Measurements from ENCODE around the gene BIN2. TPM values are rescaled to one million over a fixed set of nuclear protein-coding genes. Genes with fewer than 3 reads are reported as not detected.

BIN2 gene
- total RNA-seq, 1 donor from 2014 or later: 1.6 TPM

GRCh38 chr12:51369581-51369980, 45.6 kb upstream of the BIN2 start:
- Histone ChIP-seq H3K27ac (replicated peaks) (no peak overlapping the region), H3K4me1 (peaks cover 15% of the 10 kb centered on the region), H3K4me3 (no peak overlapping the region), H3K27me3 (ENCODE audit: low read depth) (no peaks in the 10 kb centered on the region), H3K36me3 (no peaks in the 10 kb centered on the region), H3K9me3 (replicated peaks) (no peaks in the 10 kb centered on the region)
- DNase-seq: no peak
- TF ChIP-seq CTCF (IDR thresholded peaks at IDR 0.05; ENCODE audit: borderline replicate concordance): no peak
- intact Hi-C loops (cut with micrococcal nuclease): no loop called here

GRCh38 chr12:51368640-51369517, 44.9 kb upstream of the BIN2 start:
- Histone ChIP-seq H3K4me1 (peaks cover 15% of the 10 kb centered on the region), H3K4me3 (no peak overlapping the region), H3K27me3 (ENCODE audit: low read depth) (no peaks in the 10 kb centered on the region), H3K9me3 (replicated peaks) (no peaks in the 10 kb centered on the region), H3K27ac (replicated peaks) (no peak overlapping the region), H3K36me3 (no peaks in the 10 kb centered on the region)
- intact Hi-C loops (cut with micrococcal nuclease): no loop called here
- TF ChIP-seq CTCF (IDR thresholded peaks at IDR 0.05; ENCODE audit: borderline replicate concordance): no peak
- no peak for DNase-seq

- intact Hi-C loops (cut with micrococcal nuclease): no loop called here
- DNase-seq: no peak
- Histone ChIP-seq H3K4me3 (no peak overlapping the region), H3K36me3 (no peaks in the 10 kb centered on the region), H3K27me3 (ENCODE audit: low read depth) (no peaks in the 10 kb centered on the region), H3K9me3 (replicated peaks) (no peaks in the 10 kb centered on the region), H3K4me1 (peaks cover 6% of the 10 kb centered on the region), H3K27ac (replicated peaks) (no peak overlapping the region)
- TF ChIP-seq CTCF (IDR thresholded peaks at IDR 0.05; ENCODE audit: borderline replicate concordance): no peak
Measured at GRCh38 chr12:51365276-51365675, 41.3 kb upstream of the BIN2 start.

GRCh38 chr12:51364001-51364400, 40.0 kb upstream of the BIN2 start:
- intact Hi-C loops (cut with micrococcal nuclease): no loop called here

GRCh38 chr12:51362747-51363342, 38.9 kb upstream of the BIN2 start:
- no peak for TF ChIP-seq CTCF (IDR thresholded peaks at IDR 0.05; ENCODE audit: borderline replicate concordance)
- no peak for DNase-seq
- H3K27ac ChIP-seq (replicated peaks): no peak overlapping the region
- intact Hi-C loops (cut with micrococcal nuclease): no loop called here
- H3K4me1 ChIP-seq: no peaks in the 10 kb centered on the region
- no peaks in the 10 kb centered on the region for H3K9me3 ChIP-seq (replicated peaks)
- H3K36me3 ChIP-seq: no peaks in the 10 kb centered on the region
- no peak overlapping the region for H3K4me3 ChIP-seq
- no peaks in the 10 kb centered on the region for H3K27me3 ChIP-seq (ENCODE audit: low read depth)

More at GRCh38 chr12:51364001-51364400, 40.0 kb upstream of the BIN2 start:
- Histone ChIP-seq H3K9me3 (replicated peaks) (no peaks in the 10 kb centered on the region), H3K4me3 (no peak overlapping the region), H3K27me3 (ENCODE audit: low read depth) (no peaks in the 10 kb centered on the region), H3K36me3 (no peaks in the 10 kb centered on the region), H3K27ac (replicated peaks) (no peak overlapping the region), H3K4me1 (peaks cover 2% of the 10 kb centered on the region)
- TF ChIP-seq CTCF (IDR thresholded peaks at IDR 0.05; ENCODE audit: borderline replicate concordance): no peak
- DNase-seq: no peak

Measured in left ventricle myocardium inferior (tissue), 1 donor.